ENCODE measurements around the gene MAP3K21. TPM values are rescaled to one million over a fixed set of nuclear protein-coding genes. Genes with fewer than 3 reads are reported as not detected.

Gene MAP3K21
- polyA plus RNA-seq, 1 of the 3 experiments (the other 2 are of a cell fraction) = 0.33 TPM

- H3K27me3 ChIP-seq (ENCODE audit: insufficient read depth) = peaks cover 8% of the 10 kb centered on the region
- H2AFZ ChIP-seq (ENCODE audit: low read depth) = no peak overlapping the region
- H3K79me2 ChIP-seq (ENCODE audit: insufficient read depth) = no peaks in the 10 kb centered on the region
- no peak for DNase-seq
- H3K9ac ChIP-seq = no peak overlapping the region
- no peak overlapping the region for H3K4me3 ChIP-seq (ENCODE audit: low read depth in 2 of 2, low read length in 1 of 2)
- H3K9me2 ChIP-seq = no peaks in the 10 kb centered on the region
- POLR2A ChIA-PET = no interaction called here
- no peaks in the 10 kb centered on the region for H3K9me3 ChIP-seq
- 75% methylated on average over 8 of the region's 8 CpGs for WGBS (ENCODE audit: low lambda C conversion rate)
- H4K20me1 ChIP-seq (ENCODE audit: insufficient read depth) = no peaks in the 10 kb centered on the region
- H3K27ac ChIP-seq (ENCODE audit: low read depth in 2 of 2, low read length in 1 of 2) = no peak overlapping the region
- no peaks in the 10 kb centered on the region for H3F3A ChIP-seq (replicated peaks; ENCODE audit: insufficient read depth)
- peaks cover 0 to 11% of the 10 kb centered on the region in 2 experiments; a peak in 1 of 4 replicates for H3K4me1 ChIP-seq (ENCODE audit: control insufficient read depth in 1 of 2, insufficient read depth in 2 of 2, low read depth in 1 of 2, low read length in 1 of 2)
- no peak overlapping the region for H3K4me2 ChIP-seq
- CTCF ChIA-PET = interaction anchor here (0.7 to 1.9 kb wide), 7 partner anchors 27 to 459 kb away, joined by 3 to 7 read pairs (median 4); no protein-coding TSS in a partner anchor
- TF ChIP-seq NRF1 (IDR thresholded peaks at IDR 0.05; ENCODE audit: low read depth, low read length) (no peak), FOSL2 (IDR thresholded peaks at IDR 0.05; ENCODE audit: borderline replicate concordance, low read depth) (no peak), TAF1 (IDR thresholded peaks at IDR 0.05; ENCODE audit: borderline replicate concordance, low read depth, low read length) (no peak), YY1 (IDR thresholded peaks at IDR 0.05; ENCODE audit: low read depth) (no peak), TEAD4 (IDR thresholded peaks at IDR 0.05; ENCODE audit: borderline replicate concordance, insufficient read depth) (no peak), MAX (IDR thresholded peaks at IDR 0.05; ENCODE audit: low read depth) (no peak), FOXM1 (IDR thresholded peaks at IDR 0.05; ENCODE audit: low read depth) (no peak), GATA2 (CRISPR knock-in tag; IDR thresholded peaks at IDR 0.05) (no peak), USF2 (IDR thresholded peaks at IDR 0.05; ENCODE audit: borderline replicate concordance, low read depth, low read length) (no peak), CTCF (IDR thresholded peaks at IDR 0.05) (no peak), RCOR1 (IDR thresholded peaks at IDR 0.05; ENCODE audit: low read length) (no peak), CHD2 (IDR thresholded peaks at IDR 0.05; ENCODE audit: low read length, partially characterized antibody) (no peak), RXRA (IDR thresholded peaks at IDR 0.05; ENCODE audit: borderline replicate concordance, low read depth) (no peak), REST (IDR thresholded peaks at IDR 0.05; ENCODE audit: low read depth, low read length) (no peak), ZBTB33 (IDR thresholded peaks at IDR 0.05; ENCODE audit: borderline replicate concordance, low read depth) (no peak), RFX5 (IDR thresholded peaks at IDR 0.05; ENCODE audit: low read length) (no peak), SIN3A (IDR thresholded peaks at IDR 0.05; ENCODE audit: borderline replicate concordance, low read depth, low read length) (no peak)
- no peaks in the 10 kb centered on the region for H3K36me3 ChIP-seq (replicated peaks in 1 of 2; ENCODE audit: control insufficient read depth in 1 of 2, insufficient read depth in 2 of 2, low read length in 1 of 2)
These were observed 4.4 kb downstream of the MAP3K21 start for GRCh38 chr1:233331676-233332519.

Data from SK-N-SH (cell line).